ENCODE data around the gene ITGB3BP. TPM values are rescaled to one million over a fixed set of nuclear protein-coding genes. Genes with fewer than 3 reads are reported as not detected.
"Not testable (repeated sequence)": the region's sequence is repeated elsewhere in the genome, so short reads cannot be mapped to it uniquely, and the experiment has no call there.

Gene ITGB3BP, protein sequence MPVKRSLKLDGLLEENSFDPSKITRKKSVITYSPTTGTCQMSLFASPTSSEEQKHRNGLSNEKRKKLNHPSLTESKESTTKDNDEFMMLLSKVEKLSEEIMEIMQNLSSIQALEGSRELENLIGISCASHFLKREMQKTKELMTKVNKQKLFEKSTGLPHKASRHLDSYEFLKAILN
- total RNA-seq: 27.2 TPM
- 29.1 TPM for polyA plus RNA-seq (ENCODE audit: insufficient read depth, low read depth, low replicate concordance)
- long read RNA-seq, donor 1, transcript ITGB3BP-201 (9 exons, 948 nt): major isoform, 14 of 96 reads
- long read RNA-seq, donor 1, partial matches to known transcripts: 62 of 96 reads
- long read RNA-seq, donor 1, other reads (novel, unspliced or antisense): 15 of 96 reads
- long read RNA-seq, donor 2, transcript ITGB3BP-201 (9 exons, 948 nt): major isoform, 15 of 20 reads
- long read RNA-seq, donor 2, partial matches to known transcripts: 0 of 20 reads
- long read RNA-seq, donor 2, other reads (novel, unspliced or antisense): 0 of 20 reads
- long read RNA-seq, donor 3, transcript ITGB3BP-212 (10 exons, 1,285 nt): minor isoform, 8 of 43 reads
- long read RNA-seq, donor 3, transcript ITGB3BP-201 (9 exons, 948 nt): major isoform, 20 of 43 reads
- long read RNA-seq, donor 3, partial matches to known transcripts: 8 of 43 reads
- long read RNA-seq, donor 3, other reads (novel, unspliced or antisense): 5 of 43 reads
- long read RNA-seq, donor 4, transcript ITGB3BP-201 (9 exons, 948 nt): major isoform, 7 of 54 reads
- long read RNA-seq, donor 4, partial matches to known transcripts: 11 of 54 reads
- long read RNA-seq, donor 4, other reads (novel, unspliced or antisense): 31 of 54 reads
- long read RNA-seq, donor 5, partial matches to known transcripts: 0 of 4 reads
- long read RNA-seq, donor 5, other reads (novel, unspliced or antisense): 0 of 4 reads
- long read RNA-seq, donor 6, transcript ITGB3BP-214 (2 exons, 589 nt): minor isoform, 5 of 76 reads
- long read RNA-seq, donor 6, transcript ITGB3BP-201 (9 exons, 948 nt): major isoform, 35 of 76 reads
- long read RNA-seq, donor 6, transcript ITGB3BP-212 (10 exons, 1,285 nt): minor isoform, 15 of 76 reads
- long read RNA-seq, donor 6, partial matches to known transcripts: 9 of 76 reads
- long read RNA-seq, donor 6, other reads (novel, unspliced or antisense): 12 of 76 reads
- long read RNA-seq, donor 7, transcript ITGB3BP-201 (9 exons, 948 nt): major isoform, 5 of 15 reads
- long read RNA-seq, donor 7, partial matches to known transcripts: 1 of 15 reads
- long read RNA-seq, donor 7, other reads (novel, unspliced or antisense): 8 of 15 reads
- long read RNA-seq, donor 8, transcript ITGB3BP-201 (9 exons, 948 nt): major isoform, 11 of 90 reads
- long read RNA-seq, donor 8, transcript ITGB3BP-212 (10 exons, 1,285 nt): minor isoform, 6 of 90 reads
- long read RNA-seq, donor 8, partial matches to known transcripts: 53 of 90 reads
- long read RNA-seq, donor 8, other reads (novel, unspliced or antisense): 20 of 90 reads
- long read RNA-seq, donor 9, transcript ITGB3BP-201 (9 exons, 948 nt): major isoform, 14 of 20 reads
- long read RNA-seq, donor 9, partial matches to known transcripts: 5 of 20 reads
- long read RNA-seq, donor 9, other reads (novel, unspliced or antisense): 0 of 20 reads
- long read RNA-seq, donor 10, transcript ITGB3BP-212 (10 exons, 1,285 nt): minor isoform, 8 of 59 reads
- long read RNA-seq, donor 10, transcript ITGB3BP-214 (2 exons, 589 nt): minor isoform, 5 of 59 reads
- long read RNA-seq, donor 10, transcript ITGB3BP-201 (9 exons, 948 nt): major isoform, 12 of 59 reads
- long read RNA-seq, donor 10, partial matches to known transcripts: 34 of 59 reads
- long read RNA-seq, donor 10, other reads (novel, unspliced or antisense): 0 of 59 reads

- H3K27ac ChIP-seq (ENCODE audit: low read depth in 2 of 2, low read length in 2 of 2): peak within 1 kb of the TSS; percentile 80 to 98
- H3K27me3 ChIP-seq (ENCODE audit: control insufficient read depth, insufficient read depth, low read length): no peaks in the 10 kb centered on the region
- DNase-seq: peak; percentile 91 to 97 (median 94)
- intact Hi-C loops (cut with DNase I): no loop called here
- H3K4me3 ChIP-seq (ENCODE audit: low read length in 3 of 3): peak within 1 kb of the TSS; percentile 93 to 100 (median 96)
- H3K4me1 ChIP-seq (ENCODE audit: control insufficient read depth in 2 of 3, insufficient read depth in 2 of 3, low read depth in 1 of 3, low read length in 3 of 3): peaks cover 0 to 6% (median 5%) of the 10 kb centered on the region in 3 donors
- H3K36me3 ChIP-seq (ENCODE audit: control insufficient read depth in 2 of 3, insufficient read depth in 3 of 3, low read length in 3 of 3): peaks cover 0 to 2% (median 0%) of the 10 kb centered on the region in 3 donors
- peak within 1 kb of the TSS; percentile 63 to 94 (median 92) for H3K9ac ChIP-seq (ENCODE audit: low read length in 3 of 3)
- FAIRE-seq: no peak
- no peaks in the 10 kb centered on the region for H3K9me3 ChIP-seq (ENCODE audit: control insufficient read depth in 2 of 3, insufficient read depth in 1 of 3, low read length in 3 of 3)
- TF ChIP-seq, protein P1, sequence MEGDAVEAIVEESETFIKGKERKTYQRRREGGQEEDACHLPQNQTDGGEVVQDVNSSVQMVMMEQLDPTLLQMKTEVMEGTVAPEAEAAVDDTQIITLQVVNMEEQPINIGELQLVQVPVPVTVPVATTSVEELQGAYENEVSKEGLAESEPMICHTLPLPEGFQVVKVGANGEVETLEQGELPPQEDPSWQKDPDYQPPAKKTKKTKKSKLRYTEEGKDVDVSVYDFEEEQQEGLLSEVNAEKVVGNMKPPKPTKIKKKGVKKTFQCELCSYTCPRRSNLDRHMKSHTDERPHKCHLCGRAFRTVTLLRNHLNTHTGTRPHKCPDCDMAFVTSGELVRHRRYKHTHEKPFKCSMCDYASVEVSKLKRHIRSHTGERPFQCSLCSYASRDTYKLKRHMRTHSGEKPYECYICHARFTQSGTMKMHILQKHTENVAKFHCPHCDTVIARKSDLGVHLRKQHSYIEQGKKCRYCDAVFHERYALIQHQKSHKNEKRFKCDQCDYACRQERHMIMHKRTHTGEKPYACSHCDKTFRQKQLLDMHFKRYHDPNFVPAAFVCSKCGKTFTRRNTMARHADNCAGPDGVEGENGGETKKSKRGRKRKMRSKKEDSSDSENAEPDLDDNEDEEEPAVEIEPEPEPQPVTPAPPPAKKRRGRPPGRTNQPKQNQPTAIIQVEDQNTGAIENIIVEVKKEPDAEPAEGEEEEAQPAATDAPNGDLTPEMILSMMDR (IDR thresholded peaks at IDR 0.05; ENCODE audit: borderline replicate concordance, extremely low read depth, insufficient read depth): no peak
Observed at GRCh38 chr1:63522891-63523728, at the start of gene ITGB3BP, which contains the start of gene EFCAB7. Gene ITGB3BP, minus strand, starts transcription at chr1:63523225. Its CDS starts 92 bp downstream, at chr1:63523133. Gene EFCAB7, plus strand, starts transcription at chr1:63523525. Its CDS starts 2,048 bp downstream, at chr1:63525573.

GRCh38 chr1:63572686-63573085 lies 49.7 kb upstream of the ITGB3BP start:
- DNase-seq; H3K9ac ChIP-seq (ENCODE audit: low read length in 3 of 3); H3K27me3 ChIP-seq (ENCODE audit: control insufficient read depth, insufficient read depth, low read length); H3K9me3 ChIP-seq (ENCODE audit: control insufficient read depth in 2 of 3, insufficient read depth in 1 of 3, low read length in 3 of 3); FAIRE-seq; intact Hi-C loops (cut with DNase I); H3K4me3 ChIP-seq (ENCODE audit: low read length in 3 of 3); H3K36me3 ChIP-seq (ENCODE audit: control insufficient read depth in 2 of 3, insufficient read depth in 3 of 3, low read length in 3 of 3); H3K27ac ChIP-seq (ENCODE audit: low read depth in 2 of 2, low read length in 2 of 2); H3K4me1 ChIP-seq (ENCODE audit: control insufficient read depth in 2 of 3, insufficient read depth in 2 of 3, low read depth in 1 of 3, low read length in 3 of 3): not testable (repeated sequence)

GRCh38 chr1:63569640-63570316 lies 46.8 kb upstream of the ITGB3BP start:
- no peak for DNase-seq
- Histone ChIP-seq H3K27ac (ENCODE audit: low read depth in 2 of 2, low read length in 2 of 2) (no peak overlapping the region), H3K36me3 (ENCODE audit: control insufficient read depth in 2 of 3, insufficient read depth in 3 of 3, low read length in 3 of 3) (no peaks in the 10 kb centered on the region), H3K4me1 (ENCODE audit: control insufficient read depth in 2 of 3, insufficient read depth in 2 of 3, low read depth in 1 of 3, low read length in 3 of 3) (no peaks in the 10 kb centered on the region), H3K27me3 (ENCODE audit: control insufficient read depth, insufficient read depth, low read length) (no peaks in the 10 kb centered on the region), H3K9me3 (ENCODE audit: control insufficient read depth in 2 of 3, insufficient read depth in 1 of 3, low read length in 3 of 3) (no peaks in the 10 kb centered on the region), H3K4me3 (ENCODE audit: low read length in 3 of 3) (no peak overlapping the region), H3K9ac (ENCODE audit: low read length in 3 of 3) (no peak overlapping the region)
- intact Hi-C loops (cut with DNase I): no loop called here
- TF ChIP-seq, protein P1 (IDR thresholded peaks at IDR 0.05; ENCODE audit: borderline replicate concordance, extremely low read depth, insufficient read depth): no peak
- FAIRE-seq: no peak
